Measurements from ENCODE around the gene CAMK2G.

The CAMK2G gene

GRCh38 chr10:73803680-73804286 lies 70.6 kb downstream of the CAMK2G start:
- H3K36me3 ChIP-seq (ENCODE audit: low read length) = no peaks in the 10 kb centered on the region
- no peak overlapping the region for H2AFZ ChIP-seq (ENCODE audit: low read depth, low read length, severe bottlenecking)
- H3K27ac ChIP-seq (ENCODE audit: low read depth, low read length) = no peak overlapping the region
- no peaks in the 10 kb centered on the region for H3K27me3 ChIP-seq (ENCODE audit: low read length)
- no peaks in the 10 kb centered on the region for H4K20me1 ChIP-seq (ENCODE audit: low read depth, low read length)
- H3K9me2 ChIP-seq (replicated peaks; ENCODE audit: insufficient read depth, low read length) = no peaks in the 10 kb centered on the region
- no peak overlapping the region for H3K9ac ChIP-seq (ENCODE audit: low read length)
- no peak overlapping the region for H3K4me3 ChIP-seq (ENCODE audit: insufficient read depth, low read length, poor library complexity, severe bottlenecking)
- no peak overlapping the region for H3K4me2 ChIP-seq (ENCODE audit: low read depth, low read length, poor library complexity, severe bottlenecking)
- no peaks in the 10 kb centered on the region for H3F3A ChIP-seq (ENCODE audit: insufficient read depth)
- H3K9me3 ChIP-seq (ENCODE audit: insufficient read depth, low read length) = no peaks in the 10 kb centered on the region
- no peaks in the 10 kb centered on the region for H3K79me2 ChIP-seq (ENCODE audit: insufficient read depth, low read length)
- TF ChIP-seq, protein P1, sequence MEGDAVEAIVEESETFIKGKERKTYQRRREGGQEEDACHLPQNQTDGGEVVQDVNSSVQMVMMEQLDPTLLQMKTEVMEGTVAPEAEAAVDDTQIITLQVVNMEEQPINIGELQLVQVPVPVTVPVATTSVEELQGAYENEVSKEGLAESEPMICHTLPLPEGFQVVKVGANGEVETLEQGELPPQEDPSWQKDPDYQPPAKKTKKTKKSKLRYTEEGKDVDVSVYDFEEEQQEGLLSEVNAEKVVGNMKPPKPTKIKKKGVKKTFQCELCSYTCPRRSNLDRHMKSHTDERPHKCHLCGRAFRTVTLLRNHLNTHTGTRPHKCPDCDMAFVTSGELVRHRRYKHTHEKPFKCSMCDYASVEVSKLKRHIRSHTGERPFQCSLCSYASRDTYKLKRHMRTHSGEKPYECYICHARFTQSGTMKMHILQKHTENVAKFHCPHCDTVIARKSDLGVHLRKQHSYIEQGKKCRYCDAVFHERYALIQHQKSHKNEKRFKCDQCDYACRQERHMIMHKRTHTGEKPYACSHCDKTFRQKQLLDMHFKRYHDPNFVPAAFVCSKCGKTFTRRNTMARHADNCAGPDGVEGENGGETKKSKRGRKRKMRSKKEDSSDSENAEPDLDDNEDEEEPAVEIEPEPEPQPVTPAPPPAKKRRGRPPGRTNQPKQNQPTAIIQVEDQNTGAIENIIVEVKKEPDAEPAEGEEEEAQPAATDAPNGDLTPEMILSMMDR (IDR thresholded peaks at IDR 0.05; ENCODE audit: insufficient read depth, low read length, poor library complexity, severe bottlenecking) = no peak
- no peak for TF ChIP-seq EZH2phosphoT487 (conservative IDR thresholded peaks at IDR 0.05; ENCODE audit: low read length)

DNA sequence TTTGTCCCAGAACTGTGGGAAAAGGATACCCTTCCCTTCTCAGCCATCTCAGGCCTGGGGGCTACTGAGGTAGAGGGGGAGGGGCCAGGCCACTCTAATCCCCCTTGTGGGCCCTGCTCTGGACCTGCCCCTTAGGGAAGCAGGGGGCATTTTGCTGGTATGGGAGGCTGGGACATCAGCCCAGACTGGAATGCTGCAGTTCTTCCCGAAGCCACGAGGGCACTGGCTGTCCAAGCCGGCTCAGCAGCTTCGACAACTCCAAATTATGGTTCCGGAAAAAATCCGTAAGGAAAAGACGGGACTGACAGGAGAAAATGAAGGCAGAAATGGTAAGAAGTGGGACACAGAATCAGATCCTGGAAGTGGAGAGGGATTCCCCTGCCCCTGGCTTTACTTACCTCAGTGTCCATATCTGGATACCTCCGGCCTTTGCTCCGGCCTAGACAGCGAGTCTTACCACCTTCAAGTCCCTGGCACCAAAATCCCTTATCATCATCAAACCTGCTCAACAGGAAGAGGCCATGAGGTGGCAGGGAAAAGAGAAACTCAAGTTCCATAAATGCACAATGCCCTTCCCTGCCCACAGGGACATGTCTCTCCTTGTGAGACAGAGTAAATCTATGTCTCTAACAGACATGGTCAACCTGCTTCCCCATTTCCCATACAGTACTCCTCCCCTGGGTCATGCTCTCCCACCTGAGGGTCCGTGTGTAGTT lies 71.9 kb downstream of the CAMK2G start:
- H3F3A ChIP-seq (ENCODE audit: insufficient read depth) = no peaks in the 10 kb centered on the region
- H3K4me2 ChIP-seq (ENCODE audit: low read depth, low read length, poor library complexity, severe bottlenecking) = no peak overlapping the region
- no peaks in the 10 kb centered on the region for H3K9me2 ChIP-seq (replicated peaks; ENCODE audit: insufficient read depth, low read length)
- H3K79me2 ChIP-seq (ENCODE audit: insufficient read depth, low read length) = no peaks in the 10 kb centered on the region
- TF ChIP-seq EZH2phosphoT487 (conservative IDR thresholded peaks at IDR 0.05; ENCODE audit: low read length) = no peak
- TF ChIP-seq, protein P1 (IDR thresholded peaks at IDR 0.05; ENCODE audit: insufficient read depth, low read length, poor library complexity, severe bottlenecking) = no peak
- H2AFZ ChIP-seq (ENCODE audit: low read depth, low read length, severe bottlenecking) = no peak overlapping the region
- H3K9ac ChIP-seq (ENCODE audit: low read length) = no peak overlapping the region
- no peaks in the 10 kb centered on the region for H3K36me3 ChIP-seq (ENCODE audit: low read length)
- H4K20me1 ChIP-seq (ENCODE audit: low read depth, low read length) = no peaks in the 10 kb centered on the region
- no peak overlapping the region for H3K4me3 ChIP-seq (ENCODE audit: insufficient read depth, low read length, poor library complexity, severe bottlenecking)
- H3K27me3 ChIP-seq (ENCODE audit: low read length) = no peaks in the 10 kb centered on the region
- H3K27ac ChIP-seq (ENCODE audit: low read depth, low read length) = no peak overlapping the region
- no peaks in the 10 kb centered on the region for H3K9me3 ChIP-seq (ENCODE audit: insufficient read depth, low read length)

DNA sequence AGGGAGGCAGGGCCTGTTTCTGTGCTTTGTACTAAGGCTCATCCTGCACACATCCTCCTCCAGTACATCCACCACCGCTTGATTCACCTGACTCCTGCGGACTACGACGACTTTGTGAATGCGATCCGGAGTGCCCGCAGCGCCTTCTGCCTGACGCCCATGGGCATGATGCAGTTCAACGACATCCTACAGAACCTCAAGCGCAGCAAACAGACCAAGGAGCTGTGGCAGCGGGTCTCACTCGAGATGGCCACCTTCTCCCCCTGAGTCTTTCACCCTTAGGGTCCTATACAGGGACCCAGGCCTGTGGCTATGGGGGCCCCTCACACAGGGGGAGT lies 73.1 kb downstream of the CAMK2G start:
- H3K79me2 ChIP-seq (ENCODE audit: insufficient read depth, low read length) = no peaks in the 10 kb centered on the region
- H3K36me3 ChIP-seq (ENCODE audit: low read length) = no peaks in the 10 kb centered on the region
- H3F3A ChIP-seq (ENCODE audit: insufficient read depth) = no peaks in the 10 kb centered on the region
- no peaks in the 10 kb centered on the region for H3K9me2 ChIP-seq (replicated peaks; ENCODE audit: insufficient read depth, low read length)
- no peak for TF ChIP-seq EZH2phosphoT487 (conservative IDR thresholded peaks at IDR 0.05; ENCODE audit: low read length)
- TF ChIP-seq, protein P1 (IDR thresholded peaks at IDR 0.05; ENCODE audit: insufficient read depth, low read length, poor library complexity, severe bottlenecking) = no peak
- no peaks in the 10 kb centered on the region for H3K9me3 ChIP-seq (ENCODE audit: insufficient read depth, low read length)
- H3K27me3 ChIP-seq (ENCODE audit: low read length) = no peaks in the 10 kb centered on the region
- H3K9ac ChIP-seq (ENCODE audit: low read length) = no peak overlapping the region
- no peak overlapping the region for H3K27ac ChIP-seq (ENCODE audit: low read depth, low read length)
- no peak overlapping the region for H3K4me2 ChIP-seq (ENCODE audit: low read depth, low read length, poor library complexity, severe bottlenecking)
- no peak overlapping the region for H2AFZ ChIP-seq (ENCODE audit: low read depth, low read length, severe bottlenecking)
- no peak overlapping the region for H3K4me3 ChIP-seq (ENCODE audit: insufficient read depth, low read length, poor library complexity, severe bottlenecking)
- no peaks in the 10 kb centered on the region for H4K20me1 ChIP-seq (ENCODE audit: low read depth, low read length)

Data from SU-DHL-6 (cell line).